ENCODE results near the gene CCDC146. TPM values are rescaled to one million over a fixed set of nuclear protein-coding genes. Genes with fewer than 3 reads are reported as not detected.
A peak's percentile ranks its signal among the peaks of the same experiment; 100 is the strongest.
"Not testable (repeated sequence)": the region's sequence is repeated elsewhere in the genome, so short reads cannot be mapped to it uniquely, and the experiment has no call there.

Gene CCDC146
- polyA plus RNA-seq, 6 donors from 2014 or later: 0.13 to 0.73 (median 0.52) TPM; not detected in 1

GRCh38 chr7:77171073-77171472 is 48.7 kb downstream of the CCDC146 start:
- not testable (repeated sequence) for DNase-seq; ATAC-seq (ENCODE audit: low read depth in 2 of 2); H3K9me3 Mint-ChIP-seq; H3K27ac Mint-ChIP-seq; H3K27me3 Mint-ChIP-seq; H3K4me3 Mint-ChIP-seq; H3K36me3 Mint-ChIP-seq
- peaks cover 0 to 10% (median 7%) of the 10 kb centered on the region in 3 donors for H3K4me1 Mint-ChIP-seq

GRCh38 chr7:77172437-77173172 is 50.2 kb downstream of the CCDC146 start:
- H3K36me3 Mint-ChIP-seq; H3K9me3 Mint-ChIP-seq; H3K27me3 Mint-ChIP-seq; H3K27ac Mint-ChIP-seq; ATAC-seq (ENCODE audit: low read depth in 2 of 2); H3K4me3 Mint-ChIP-seq; DNase-seq: not testable (repeated sequence)
- H3K4me1 Mint-ChIP-seq: peaks cover 0 to 11% (median 7%) of the 10 kb centered on the region in 3 donors

GRCh38 chr7:77174418-77174817 is 52.0 kb downstream of the CCDC146 start:
- not testable (repeated sequence) for DNase-seq; H3K4me3 Mint-ChIP-seq; H3K27ac Mint-ChIP-seq; H3K27me3 Mint-ChIP-seq; ATAC-seq (ENCODE audit: low read depth in 2 of 2); H3K9me3 Mint-ChIP-seq; H3K36me3 Mint-ChIP-seq
- peaks cover 0 to 11% (median 7%) of the 10 kb centered on the region in 3 donors for H3K4me1 Mint-ChIP-seq

- H3K27me3 Mint-ChIP-seq, DNase-seq, H3K36me3 Mint-ChIP-seq, H3K9me3 Mint-ChIP-seq: not testable (repeated sequence)
- peaks cover 0 to 11% (median 7%) of the 10 kb centered on the region in 3 donors for H3K4me1 Mint-ChIP-seq
- H3K4me3 Mint-ChIP-seq: peak overlapping the region in 2 of 8 donors; percentile 16 to 40
- ATAC-seq (ENCODE audit: low read depth in 2 of 2): peak; percentile 75 to 78
- H3K27ac Mint-ChIP-seq: peak overlapping the region in 3 of 6 donors; percentile 18 to 63 (median 29)
These were observed 52.9 kb downstream of the CCDC146 start for GRCh38 chr7:77175274-77175800.

GRCh38 chr7:77177321-77177904 is 55.0 kb downstream of the CCDC146 start:
- not testable (repeated sequence) for H3K27me3 Mint-ChIP-seq; H3K36me3 Mint-ChIP-seq; H3K9me3 Mint-ChIP-seq; ATAC-seq (ENCODE audit: low read depth in 2 of 2); DNase-seq; H3K27ac Mint-ChIP-seq; H3K4me3 Mint-ChIP-seq
- peaks cover 0 to 11% (median 7%) of the 10 kb centered on the region in 3 donors for H3K4me1 Mint-ChIP-seq

GRCh38 chr7:77178024-77178423 is 55.6 kb downstream of the CCDC146 start:
- not testable (repeated sequence) for H3K27me3 Mint-ChIP-seq; ATAC-seq (ENCODE audit: low read depth in 2 of 2); H3K4me3 Mint-ChIP-seq; H3K36me3 Mint-ChIP-seq; DNase-seq; H3K27ac Mint-ChIP-seq; H3K9me3 Mint-ChIP-seq
- H3K4me1 Mint-ChIP-seq: peaks cover 0 to 11% (median 7%) of the 10 kb centered on the region in 3 donors

GRCh38 chr7:77181015-77181595 is 58.7 kb downstream of the CCDC146 start:
- DNase-seq (no peak), ATAC-seq (ENCODE audit: low read depth in 2 of 2) (no peak)
- no peak overlapping the region for H3K27ac Mint-ChIP-seq
- no peaks in the 10 kb centered on the region for H3K36me3 Mint-ChIP-seq
- peaks cover 0 to 5% (median 0%) of the 10 kb centered on the region in 7 donors for H3K9me3 Mint-ChIP-seq
- peaks cover 0 to under 1% (median 0%) of the 10 kb centered on the region in 3 donors for H3K4me1 Mint-ChIP-seq
- no peak overlapping the region for H3K4me3 Mint-ChIP-seq
- H3K27me3 Mint-ChIP-seq: no peaks in the 10 kb centered on the region

- Mint-ChIP-seq H3K27me3 (no peaks in the 10 kb centered on the region), H3K4me3 (no peak overlapping the region), H3K36me3 (no peaks in the 10 kb centered on the region), H3K9me3 (peaks cover 0 to 5% (median 0%) of the 10 kb centered on the region in 7 donors), H3K27ac (no peak overlapping the region), H3K4me1 (no peaks in the 10 kb centered on the region)
- ATAC-seq (ENCODE audit: low read depth in 2 of 2) (no peak), DNase-seq (no peak)
These were observed 59.3 kb downstream of the CCDC146 start for GRCh38 chr7:77181734-77182133.

- H3K27me3 Mint-ChIP-seq: no peaks in the 10 kb centered on the region
- no peak for ATAC-seq (ENCODE audit: low read depth in 2 of 2)
- peaks cover 0 to 5% (median 0%) of the 10 kb centered on the region in 7 donors for H3K9me3 Mint-ChIP-seq
- no peak overlapping the region for H3K4me3 Mint-ChIP-seq
- H3K4me1 Mint-ChIP-seq: no peaks in the 10 kb centered on the region
- peak overlapping the region in 1 of 6 donors; percentile 62 for H3K27ac Mint-ChIP-seq
- no peak for DNase-seq
- no peaks in the 10 kb centered on the region for H3K36me3 Mint-ChIP-seq
These were observed 59.8 kb downstream of the CCDC146 start for GRCh38 chr7:77182261-77182660.

GRCh38 chr7:77184463-77184862 is 62.0 kb downstream of the CCDC146 start:
- no peaks in the 10 kb centered on the region for H3K36me3 Mint-ChIP-seq
- no peak for DNase-seq
- peaks cover 0 to 5% (median 0%) of the 10 kb centered on the region in 7 donors for H3K9me3 Mint-ChIP-seq
- no peak for ATAC-seq (ENCODE audit: low read depth in 2 of 2)
- no peak overlapping the region for H3K4me3 Mint-ChIP-seq
- no peaks in the 10 kb centered on the region for H3K27me3 Mint-ChIP-seq
- H3K4me1 Mint-ChIP-seq: peaks cover 7 to 8% (median 8%) of the 10 kb centered on the region in 3 donors
- no peak overlapping the region for H3K27ac Mint-ChIP-seq

GRCh38 chr7:77184990-77185389 is 62.6 kb downstream of the CCDC146 start:
- H3K27ac Mint-ChIP-seq: no peak overlapping the region
- peaks cover 12 to 13% (median 12%) of the 10 kb centered on the region in 3 donors for H3K4me1 Mint-ChIP-seq
- H3K9me3 Mint-ChIP-seq: peaks cover 0 to 5% (median 0%) of the 10 kb centered on the region in 7 donors
- no peak overlapping the region for H3K4me3 Mint-ChIP-seq
- H3K27me3 Mint-ChIP-seq: no peaks in the 10 kb centered on the region
- H3K36me3 Mint-ChIP-seq: no peaks in the 10 kb centered on the region
- no peak for DNase-seq
- no peak for ATAC-seq (ENCODE audit: low read depth in 2 of 2)

GRCh38 chr7:77185866-77186265 is 63.5 kb downstream of the CCDC146 start:
- DNase-seq (no peak), ATAC-seq (ENCODE audit: low read depth in 2 of 2) (no peak)
- Mint-ChIP-seq H3K27ac (no peak overlapping the region), H3K36me3 (no peaks in the 10 kb centered on the region), H3K9me3 (peaks cover 0 to 4% (median 0%) of the 10 kb centered on the region in 7 donors), H3K27me3 (no peaks in the 10 kb centered on the region), H3K4me3 (no peak overlapping the region), H3K4me1 (peaks cover 13 to 15% (median 15%) of the 10 kb centered on the region in 3 donors)

GRCh38 chr7:77188731-77189437 is 66.5 kb downstream of the CCDC146 start:
- Mint-ChIP-seq H3K9me3 (no peaks in the 10 kb centered on the region), H3K27me3 (no peaks in the 10 kb centered on the region)
- peak in 1 of 2 donors; percentile 17 for ATAC-seq (ENCODE audit: low read depth in 2 of 2)

More at GRCh38 chr7:77188731-77189437, 66.5 kb downstream of the CCDC146 start:
- peaks cover 17 to 35% (median 26%) of the 10 kb centered on the region in 3 donors for H3K4me1 Mint-ChIP-seq
- H3K36me3 Mint-ChIP-seq: no peaks in the 10 kb centered on the region
- DNase-seq: peak; percentile 8
- H3K27ac Mint-ChIP-seq: peak overlapping the region in 2 of 6 donors; percentile 8 to 34
- H3K4me3 Mint-ChIP-seq: no peak overlapping the region

Data from naive B cell (primary cell).